Hair follicle dermal papilla cell (primary cell): ENCODE measurements around the gene SEC14L6. TPM values are rescaled to one million over a fixed set of nuclear protein-coding genes. Genes with fewer than 3 reads are reported as not detected.

Experiments
- total RNA-seq: library from RNA; depleted of rRNA; stranded (reverse); fragments of >200 nt; gene quantifications from 2 replicates; pipeline ENCODE4 v1.2.3, GENCODE V29; 2012

The SEC14L6 gene
- not detected in 2 replicates for total RNA-seq

GRCh38 chr22:30546616-30547015 is at the start of gene SEC14L6:
Gene SEC14L6, minus strand, starts transcription at chr22:30546741. Its CDS starts 59 bp downstream, at chr22:30546682.

GRCh38 chr22:30591588-30592359 is 45.2 kb upstream of the SEC14L6 start, which contains the start of gene PES1:
Gene PES1, minus strand, starts transcription at chr22:30591910. Its CDS starts 77 bp downstream, at chr22:30591833.

DNA sequence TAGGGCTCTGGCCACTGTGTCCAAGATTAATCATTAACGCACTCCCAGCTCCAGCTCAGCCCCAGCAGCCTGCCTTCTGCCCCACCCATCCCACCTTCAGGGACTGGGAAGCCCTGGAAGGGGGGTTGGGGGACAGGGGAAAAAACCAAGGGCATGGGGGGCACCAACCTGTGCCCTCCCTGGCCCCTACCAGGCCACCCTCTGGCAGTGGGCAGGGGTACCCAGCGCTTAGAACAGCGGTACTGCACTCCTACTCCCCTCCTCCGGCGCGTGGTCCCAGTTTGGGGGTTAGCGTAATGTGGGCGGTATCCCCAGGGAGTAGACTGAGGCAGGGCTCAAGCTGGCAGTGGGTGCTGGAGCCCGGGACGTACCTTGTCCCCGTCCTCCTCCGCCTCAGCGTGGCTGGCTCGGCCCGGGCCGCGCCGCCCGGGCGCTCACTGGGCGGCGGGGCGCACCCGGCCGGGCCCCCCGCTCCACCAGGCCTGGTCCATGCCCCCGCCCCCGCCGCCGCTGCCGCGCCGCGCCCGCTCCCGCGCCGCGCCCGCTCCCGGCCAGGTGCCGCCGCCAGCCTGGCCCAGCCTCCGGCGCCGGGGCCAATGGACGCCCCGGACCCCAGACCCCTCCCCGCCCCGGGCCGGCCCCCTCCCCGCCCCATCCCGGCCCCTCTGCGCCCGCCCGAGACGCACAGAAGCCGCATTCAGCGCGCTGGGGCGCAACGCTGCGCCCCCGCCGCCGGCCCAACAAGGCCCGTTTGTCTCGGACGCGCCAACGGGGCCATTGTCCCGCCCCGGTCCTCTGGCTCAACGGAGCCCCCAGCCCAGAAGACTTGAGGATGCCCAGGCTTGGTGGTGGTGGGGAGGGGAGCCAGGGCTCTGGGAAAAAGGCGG is 27.8 kb upstream of the SEC14L6 start, which contains the start of gene GAL3ST1:
GAL3ST1 (minus strand) TSS at position 571 of the 887 bp plus-strand sequence. CDS start 17,273 bp downstream, outside the sequence.

Other genes with a start within 250 kb of the SEC14L6 start
- gene TBC1D10A, start 219.8 kb downstream of the SEC14L6 start, total RNA-seq = 31.5 and 36.8 TPM in 2 replicates
- 41.7 and 63.0 TPM in 2 replicates for gene SF3A1, start 189.8 kb downstream of the SEC14L6 start, total RNA-seq
- 2.3 and 4.1 TPM in 2 replicates for gene CCDC157, start 189.7 kb downstream of the SEC14L6 start, total RNA-seq
- gene RNF215, start 159.3 kb downstream of the SEC14L6 start, total RNA-seq = 18.0 and 22.7 TPM in 2 replicates
- gene SEC14L2, start 149.7 kb downstream of the SEC14L6 start, total RNA-seq = 15.1 and 16.4 TPM in 2 replicates
- gene MTFP1, start 121.0 kb downstream of the SEC14L6 start, total RNA-seq = 4.1 and 5.0 TPM in 2 replicates
- not detected in 2 replicates for gene SEC14L3, start 74.7 kb downstream of the SEC14L6 start, total RNA-seq
- gene SEC14L4, start 41.0 kb downstream of the SEC14L6 start, total RNA-seq = 0.12 and 0.16 TPM in 2 replicates
- not detected in 2 replicates for gene GAL3ST1, start 27.9 kb upstream of the SEC14L6 start, total RNA-seq
- gene PES1, start 45.2 kb upstream of the SEC14L6 start, total RNA-seq = 63.1 and 65.1 TPM in 2 replicates
- gene TCN2, start 60.4 kb upstream of the SEC14L6 start, total RNA-seq = 9.9 and 21.4 TPM in 2 replicates
- 10.2 and 14.0 TPM in 2 replicates for gene SLC35E4, start 89.0 kb upstream of the SEC14L6 start, total RNA-seq
- gene DUSP18, start 121.1 kb upstream of the SEC14L6 start, total RNA-seq = 11.5 and 14.0 TPM in 2 replicates
- 2.9 and 3.9 TPM in 2 replicates for gene OSBP2, start 148.1 kb upstream of the SEC14L6 start, total RNA-seq